Hepatic stellate cell (primary cell): ENCODE measurements around the gene AMBRA1.

ENCODE experiments used
- DNase-seq: peaks from one replicate; pipeline ENCODE4 v3.0.0; 2011; ENCODE audit warnings: low spot score

Gene AMBRA1, protein sequence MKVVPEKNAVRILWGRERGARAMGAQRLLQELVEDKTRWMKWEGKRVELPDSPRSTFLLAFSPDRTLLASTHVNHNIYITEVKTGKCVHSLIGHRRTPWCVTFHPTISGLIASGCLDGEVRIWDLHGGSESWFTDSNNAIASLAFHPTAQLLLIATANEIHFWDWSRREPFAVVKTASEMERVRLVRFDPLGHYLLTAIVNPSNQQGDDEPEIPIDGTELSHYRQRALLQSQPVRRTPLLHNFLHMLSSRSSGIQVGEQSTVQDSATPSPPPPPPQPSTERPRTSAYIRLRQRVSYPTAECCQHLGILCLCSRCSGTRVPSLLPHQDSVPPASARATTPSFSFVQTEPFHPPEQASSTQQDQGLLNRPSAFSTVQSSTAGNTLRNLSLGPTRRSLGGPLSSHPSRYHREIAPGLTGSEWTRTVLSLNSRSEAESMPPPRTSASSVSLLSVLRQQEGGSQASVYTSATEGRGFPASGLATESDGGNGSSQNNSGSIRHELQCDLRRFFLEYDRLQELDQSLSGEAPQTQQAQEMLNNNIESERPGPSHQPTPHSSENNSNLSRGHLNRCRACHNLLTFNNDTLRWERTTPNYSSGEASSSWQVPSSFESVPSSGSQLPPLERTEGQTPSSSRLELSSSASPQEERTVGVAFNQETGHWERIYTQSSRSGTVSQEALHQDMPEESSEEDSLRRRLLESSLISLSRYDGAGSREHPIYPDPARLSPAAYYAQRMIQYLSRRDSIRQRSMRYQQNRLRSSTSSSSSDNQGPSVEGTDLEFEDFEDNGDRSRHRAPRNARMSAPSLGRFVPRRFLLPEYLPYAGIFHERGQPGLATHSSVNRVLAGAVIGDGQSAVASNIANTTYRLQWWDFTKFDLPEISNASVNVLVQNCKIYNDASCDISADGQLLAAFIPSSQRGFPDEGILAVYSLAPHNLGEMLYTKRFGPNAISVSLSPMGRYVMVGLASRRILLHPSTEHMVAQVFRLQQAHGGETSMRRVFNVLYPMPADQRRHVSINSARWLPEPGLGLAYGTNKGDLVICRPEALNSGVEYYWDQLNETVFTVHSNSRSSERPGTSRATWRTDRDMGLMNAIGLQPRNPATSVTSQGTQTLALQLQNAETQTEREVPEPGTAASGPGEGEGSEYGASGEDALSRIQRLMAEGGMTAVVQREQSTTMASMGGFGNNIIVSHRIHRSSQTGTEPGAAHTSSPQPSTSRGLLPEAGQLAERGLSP (N-terminal part only)

DNA sequence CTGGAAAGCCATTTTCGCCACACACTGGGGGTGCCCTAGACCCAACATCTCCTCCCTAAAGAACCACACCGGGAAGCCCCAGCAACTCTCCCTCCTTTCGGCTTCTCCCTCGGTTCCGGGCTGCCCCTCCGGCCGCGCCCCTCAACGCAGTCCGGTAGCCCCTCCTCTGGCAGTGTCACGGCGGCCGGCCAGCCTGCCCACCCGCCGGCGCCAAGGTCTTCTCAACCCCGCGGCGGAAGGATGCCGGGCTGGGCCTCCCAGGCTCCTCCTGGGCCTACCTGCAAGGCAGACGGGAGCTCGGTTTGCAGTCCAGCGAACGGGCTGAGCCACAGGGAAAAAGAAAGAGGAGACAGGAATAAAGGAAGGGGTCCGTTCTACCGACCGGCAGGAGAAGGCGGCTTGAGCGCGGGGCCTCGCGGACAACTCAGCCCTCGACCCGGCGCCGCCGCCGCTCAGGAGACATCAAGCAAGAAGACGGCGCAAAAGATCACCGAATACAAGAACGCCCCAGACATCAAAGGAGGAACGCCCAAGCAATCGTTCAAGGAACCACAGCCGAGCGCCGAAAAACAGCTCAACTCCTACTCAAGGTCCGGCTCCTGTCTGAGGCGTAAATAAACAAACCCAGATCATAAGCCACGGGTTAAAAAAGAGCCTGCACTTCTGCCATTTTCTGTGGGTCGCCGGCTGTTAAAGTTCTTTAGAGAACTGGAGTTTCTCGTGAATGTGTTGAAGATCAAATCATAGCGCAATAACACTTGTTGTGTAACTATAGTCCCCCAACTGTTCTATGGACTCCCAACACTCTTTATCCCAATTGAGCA is at the start of gene AMBRA1:
Gene AMBRA1 (minus strand): TSS at position 474 of the 824 bp plus-strand sequence. CDS start 45,643 bp downstream, outside the sequence.
- peak; percentile 73 for DNase-seq

DNA sequence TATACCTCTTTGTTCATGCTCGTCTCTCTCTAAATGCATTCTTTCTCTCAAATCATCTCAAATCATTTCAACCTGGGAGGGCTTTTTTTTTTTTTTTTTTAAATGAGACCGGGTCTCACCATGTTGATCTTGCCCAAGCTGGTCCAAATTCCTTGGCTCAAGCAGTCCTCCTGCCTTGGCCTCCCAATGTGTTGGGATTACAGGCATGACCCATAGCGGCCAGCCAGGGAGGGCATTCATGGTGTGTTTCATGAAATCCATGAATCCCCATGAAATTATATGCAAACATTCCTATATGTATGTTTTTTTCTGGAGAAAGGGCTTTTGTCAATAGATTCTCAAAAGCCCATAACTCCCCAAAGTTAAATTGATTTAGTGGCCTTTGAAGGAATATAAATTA is 49.7 kb upstream of the AMBRA1 start:
- DNase-seq = no peak

DNA sequence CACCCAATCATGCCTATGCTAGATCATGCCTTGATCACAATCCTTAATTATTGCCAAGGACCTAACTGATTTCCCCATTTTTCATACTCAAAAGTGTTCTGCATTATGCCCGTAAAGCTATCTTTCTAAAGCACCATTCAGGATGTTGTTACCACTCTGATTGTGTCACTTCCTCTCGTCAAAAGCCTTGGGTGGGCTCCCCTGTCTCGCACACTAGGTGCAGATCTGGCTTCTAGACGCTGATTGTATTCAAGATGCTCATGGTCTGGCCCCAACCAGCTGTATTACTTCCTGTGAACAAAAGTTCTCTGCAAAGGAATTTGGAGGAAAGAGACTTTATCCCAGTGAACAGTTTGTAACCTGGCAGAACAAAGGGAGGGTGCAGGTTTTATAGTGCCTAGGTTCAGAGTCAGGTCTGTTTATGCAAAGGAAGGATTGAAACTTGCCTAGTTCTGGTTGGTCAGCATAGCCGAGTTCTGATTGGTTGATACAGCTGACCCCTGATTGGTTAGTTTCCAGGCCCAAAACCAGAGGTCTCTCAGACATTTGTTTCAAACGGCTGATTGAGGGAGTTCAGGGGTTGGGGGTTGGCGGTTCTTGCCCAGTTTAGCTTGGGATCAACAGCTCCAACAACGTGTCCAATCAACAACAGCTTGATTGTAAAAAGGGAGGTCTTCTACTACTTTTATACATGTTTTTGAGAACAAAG is 49.0 kb upstream of the AMBRA1 start:
- DNase-seq = no peak

DNA sequence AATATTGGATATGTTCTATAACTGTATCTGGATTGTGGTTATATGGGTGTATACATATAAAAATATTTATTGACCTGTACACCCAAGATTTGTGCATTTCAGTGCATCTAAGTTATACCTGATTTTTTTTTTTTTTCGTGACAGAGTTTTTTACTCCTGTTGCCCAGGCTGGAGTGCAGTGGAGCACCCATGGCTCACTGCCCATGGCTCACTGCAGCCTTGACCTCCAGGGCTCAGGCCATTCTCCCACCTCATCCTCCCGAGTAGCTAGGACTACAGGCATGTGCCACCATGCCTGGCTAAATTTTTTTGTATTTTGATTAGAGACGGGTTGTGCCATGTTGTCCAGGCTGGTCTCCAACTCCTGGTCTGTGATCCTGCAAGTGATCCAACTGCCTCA is 47.8 kb upstream of the AMBRA1 start:
- no peak for DNase-seq

DNA sequence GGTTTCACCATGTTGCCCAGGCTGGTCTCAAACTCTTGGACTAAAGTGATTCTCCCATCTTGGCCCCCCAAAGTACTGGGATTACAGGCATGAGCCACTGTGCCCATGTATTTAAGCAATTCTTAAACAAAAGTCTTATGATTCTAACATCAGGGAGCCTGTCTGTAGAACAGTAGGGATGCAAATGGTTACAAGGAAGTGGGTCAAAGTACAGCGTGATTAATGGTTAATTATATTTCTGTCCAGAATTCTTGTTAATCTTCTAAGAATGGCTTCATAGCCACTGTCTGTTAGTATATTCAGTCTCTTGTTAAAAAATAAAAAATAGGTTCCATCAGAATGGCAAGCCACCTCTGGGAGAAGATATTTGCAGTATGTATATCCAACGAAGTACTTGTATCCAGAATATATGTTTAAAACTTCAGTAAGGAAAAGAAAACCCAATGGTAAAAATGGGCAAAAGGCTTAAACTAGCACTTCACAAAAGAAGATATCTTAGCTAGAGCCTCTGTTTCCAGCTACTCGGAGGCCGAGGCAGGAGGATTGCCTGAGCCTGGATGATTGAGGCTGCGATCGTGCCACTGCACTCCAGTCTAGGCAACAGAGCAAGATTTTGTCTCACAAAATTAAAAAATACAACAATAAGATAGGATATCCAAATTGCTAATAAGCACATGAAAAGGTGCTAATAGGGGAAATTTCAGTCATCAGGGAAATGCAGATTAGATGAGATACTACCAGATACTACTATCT is 46.4 kb upstream of the AMBRA1 start:
- no peak for DNase-seq

DNA sequence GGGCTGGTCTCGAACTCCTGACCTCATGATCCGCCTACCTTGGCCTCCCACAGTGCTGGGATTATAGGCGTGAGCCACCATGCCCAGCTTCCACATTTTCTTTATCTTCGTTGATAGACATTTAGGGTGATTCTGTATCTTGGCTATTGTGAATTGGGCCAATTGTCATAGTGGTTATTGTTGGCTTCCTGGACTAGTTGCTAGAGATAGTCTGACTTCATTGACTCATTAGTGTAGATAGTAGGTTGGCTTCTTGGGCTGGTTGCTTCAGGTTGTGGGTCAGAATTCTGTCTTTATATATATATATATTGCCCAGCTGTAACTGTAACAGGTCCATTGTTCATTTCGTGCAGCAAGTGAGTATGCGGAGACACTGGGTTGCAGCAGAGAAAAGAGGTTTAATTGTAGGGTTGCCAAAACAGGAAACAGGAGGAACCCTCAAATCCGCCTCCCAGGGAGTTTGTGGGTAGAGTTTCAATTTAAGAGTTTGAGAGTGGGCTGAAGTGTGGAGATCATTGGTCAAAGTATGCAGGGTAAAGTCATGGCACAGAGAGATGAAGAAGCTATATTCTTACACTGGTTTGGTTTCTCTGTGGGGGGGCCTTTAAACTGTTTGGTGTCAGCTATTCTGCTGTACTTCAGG is 45.5 kb upstream of the AMBRA1 start:
- no peak for DNase-seq

DNA sequence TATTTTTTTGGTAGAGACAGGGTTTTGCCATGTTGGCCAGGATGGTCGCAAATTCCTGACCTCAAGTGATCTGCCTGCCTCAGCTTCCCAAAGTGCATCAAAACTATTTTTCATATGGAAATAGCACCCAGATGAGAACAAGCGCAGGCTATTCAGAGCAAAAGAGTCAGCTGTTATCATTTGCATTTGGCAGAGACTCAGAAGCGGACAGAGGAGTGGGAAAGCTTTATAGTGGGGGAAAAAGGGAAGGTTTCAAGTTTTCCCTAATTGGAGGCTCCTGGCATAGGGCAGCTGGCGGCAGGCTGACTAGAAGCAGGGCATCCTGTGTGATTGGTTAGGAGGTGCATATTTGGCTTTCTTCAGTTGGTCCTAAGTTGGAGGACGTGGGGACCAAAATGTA is 43.7 kb upstream of the AMBRA1 start:
- no peak for DNase-seq

DNA sequence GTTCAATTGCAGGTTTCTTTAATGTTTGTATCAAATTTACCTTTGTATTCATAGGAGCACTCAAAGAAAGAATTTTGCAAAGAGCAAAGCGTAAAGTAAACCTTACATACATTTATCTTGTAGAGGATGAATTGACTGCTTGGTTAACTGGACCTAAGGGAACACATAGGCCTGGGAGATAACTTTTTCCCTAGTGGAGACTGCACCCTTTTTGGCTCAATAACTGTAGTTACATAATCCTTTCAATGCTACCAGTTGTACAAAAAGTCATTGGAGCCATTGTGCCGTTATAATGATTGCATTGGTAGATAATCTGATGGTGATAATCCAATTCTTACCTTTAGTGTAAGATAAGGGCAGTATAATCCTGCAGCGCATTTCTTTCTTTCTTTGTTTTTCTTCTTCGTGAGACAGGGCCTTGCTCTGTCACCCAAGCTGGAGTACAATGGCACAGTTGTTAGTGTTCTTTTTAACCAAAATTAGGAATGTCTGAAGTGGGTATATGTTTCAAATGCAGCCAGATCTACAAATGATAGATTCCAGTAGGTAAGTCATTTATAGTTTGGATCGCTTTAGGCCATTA is 41.8 kb upstream of the AMBRA1 start:
- no peak for DNase-seq

DNA sequence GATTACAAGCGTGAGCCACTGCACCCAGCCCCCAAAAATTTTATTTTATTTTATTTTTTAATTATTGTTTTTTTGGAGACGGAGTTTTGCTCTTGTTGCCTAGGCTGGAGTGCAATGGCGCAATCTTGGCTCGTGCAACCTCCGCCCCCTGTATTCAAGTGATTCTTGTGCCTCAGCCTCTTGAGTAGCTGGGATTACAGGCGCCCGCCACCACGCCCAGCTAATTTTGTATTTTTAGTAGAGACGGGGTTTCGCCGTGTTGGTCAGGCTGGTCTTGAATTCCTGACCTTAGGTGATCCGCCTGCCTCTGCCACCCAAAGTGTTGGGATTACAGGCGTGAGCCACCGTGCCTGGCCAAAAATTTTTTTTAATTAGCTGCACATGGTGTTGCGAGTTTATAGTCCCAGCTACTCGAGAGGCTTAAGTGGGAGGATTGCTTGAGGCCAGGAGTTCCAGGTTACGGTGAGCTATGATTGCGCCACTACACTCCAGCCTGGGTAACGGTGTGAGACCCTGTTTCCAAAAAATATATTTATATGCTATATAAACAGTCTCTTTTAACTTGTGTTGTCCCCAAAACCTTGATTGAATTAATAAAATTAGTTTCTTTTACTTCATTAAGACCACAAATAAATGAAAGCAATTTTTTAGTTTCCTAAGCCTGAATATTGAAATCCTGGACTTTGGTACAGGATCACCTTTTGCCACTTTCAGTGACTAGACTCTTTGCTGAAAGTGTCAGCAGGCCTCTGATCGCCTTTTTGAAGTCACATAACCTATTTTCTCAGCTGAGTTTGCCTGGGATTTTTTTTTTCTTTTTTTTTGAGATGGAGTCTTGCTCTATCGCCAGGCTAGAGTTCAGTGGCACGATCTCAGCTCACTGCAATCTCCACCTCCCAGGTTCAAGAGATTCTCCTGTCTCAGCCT is 39.7 kb upstream of the AMBRA1 start:
- no peak for DNase-seq

DNA sequence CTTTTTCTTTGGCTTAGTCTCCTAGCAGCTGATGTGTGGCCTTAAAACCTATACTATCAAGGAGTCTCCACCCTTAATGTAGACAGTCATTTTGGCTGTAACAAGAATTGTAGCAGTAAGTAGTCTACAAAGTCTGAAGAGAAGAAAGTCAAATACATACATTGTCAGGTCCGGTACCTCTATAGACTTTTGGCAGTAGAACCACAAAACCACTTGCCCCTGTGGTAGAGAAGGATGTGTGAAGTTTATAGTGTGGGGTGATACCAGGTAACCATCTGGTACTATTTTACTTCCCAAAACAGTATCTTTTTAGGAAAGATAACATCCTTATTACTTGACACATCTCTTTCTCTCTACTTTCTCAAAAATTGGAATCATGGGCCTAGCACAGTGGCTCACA is 38.7 kb upstream of the AMBRA1 start:
- no peak for DNase-seq

DNA sequence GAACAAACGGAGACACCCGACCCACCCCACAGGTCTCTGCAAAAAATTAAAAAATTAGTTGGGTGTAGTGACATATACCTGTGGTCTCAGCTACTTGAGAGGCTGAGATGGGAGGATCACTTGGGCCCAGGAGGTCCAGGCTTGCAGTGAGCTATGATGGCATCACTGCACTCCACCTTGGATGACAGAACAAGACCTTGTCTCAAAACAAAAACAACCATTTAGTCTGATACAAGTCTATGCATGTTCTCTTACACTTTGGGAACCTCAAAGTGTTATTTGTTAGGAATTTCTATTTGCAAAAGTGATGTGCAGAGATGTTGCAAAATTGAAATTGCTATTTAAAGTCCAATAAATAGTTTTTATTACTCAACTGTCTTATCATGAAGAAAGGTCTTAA is 37.9 kb upstream of the AMBRA1 start:
- no peak for DNase-seq

DNA sequence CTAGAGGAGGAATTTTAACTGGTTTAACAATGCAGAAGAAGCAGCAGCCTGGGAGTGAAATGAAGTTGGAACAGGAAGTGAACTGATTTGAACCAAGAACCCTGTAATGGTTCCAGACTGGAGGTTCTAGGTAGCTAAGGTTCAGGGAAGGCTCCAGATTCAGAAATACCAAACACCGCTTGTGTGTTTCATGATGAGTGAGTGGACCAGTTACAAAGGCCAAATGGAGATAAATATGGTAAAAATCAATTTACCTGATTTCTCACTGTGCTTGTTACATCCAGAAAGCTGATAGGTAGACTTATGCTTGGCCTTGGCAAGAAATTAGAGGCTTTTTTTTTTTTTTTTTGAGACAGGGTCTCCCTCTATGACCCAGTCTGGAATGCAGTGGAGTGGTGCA is 36.4 kb upstream of the AMBRA1 start:
- DNase-seq = no peak

DNA sequence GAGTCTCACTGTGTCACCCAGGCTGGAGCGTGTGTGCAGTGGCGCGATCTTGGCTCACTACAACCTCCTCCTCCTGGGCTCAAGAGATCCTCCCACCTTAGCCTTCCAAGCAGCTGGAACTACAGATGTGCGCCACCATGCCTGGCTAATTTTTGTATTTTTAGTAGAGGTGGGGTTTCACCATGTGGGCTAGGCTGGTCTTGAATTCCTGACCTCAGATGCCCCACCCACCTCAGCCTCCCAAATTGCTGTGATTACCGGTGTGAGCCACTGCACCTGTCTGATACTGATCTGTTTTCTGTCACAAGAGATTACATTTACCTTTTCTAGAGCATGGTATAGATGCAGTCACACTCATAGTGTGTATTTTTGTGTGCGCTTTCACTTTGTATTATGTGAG is 35.1 kb upstream of the AMBRA1 start:
- no peak for DNase-seq

DNA sequence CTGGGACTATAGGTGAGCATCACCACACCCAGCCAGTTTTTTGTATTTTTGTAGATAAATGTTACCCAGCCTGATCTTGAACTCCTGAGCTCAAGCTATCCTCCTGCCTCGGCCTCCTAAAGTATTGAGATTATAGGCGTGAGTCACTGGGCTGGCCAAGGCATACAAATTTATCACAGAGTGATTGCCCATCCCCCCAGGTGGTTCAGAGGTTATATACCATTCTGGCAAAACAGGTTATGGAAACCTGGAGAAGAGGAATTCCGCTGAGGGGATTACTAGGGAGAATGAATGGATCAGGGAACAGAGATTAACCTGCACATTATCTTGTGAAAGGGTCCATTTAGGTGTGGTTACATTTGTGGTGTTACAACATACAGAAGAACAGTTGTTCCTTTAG is 31.6 kb upstream of the AMBRA1 start:
- DNase-seq = no peak

DNA sequence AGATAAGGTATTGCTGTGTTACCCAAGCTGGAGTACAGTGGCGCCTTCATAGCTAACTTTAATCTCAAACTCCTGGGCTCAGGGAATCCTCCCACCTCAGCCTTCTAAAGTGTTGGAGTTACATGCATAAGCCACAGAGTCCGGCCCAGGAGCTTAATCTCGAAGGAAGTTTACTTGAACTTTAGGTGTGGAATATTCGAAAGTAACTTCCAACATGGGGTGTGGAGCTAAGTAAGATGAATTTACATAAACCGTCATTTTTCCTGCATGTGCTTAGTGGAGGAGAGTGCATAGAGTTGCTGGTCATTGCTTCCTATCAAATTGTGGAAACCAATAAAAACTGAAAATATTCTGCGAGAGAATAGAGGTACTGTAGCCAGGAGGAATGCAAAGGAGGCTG is 25.0 kb upstream of the AMBRA1 start:
- DNase-seq = no peak

DNA sequence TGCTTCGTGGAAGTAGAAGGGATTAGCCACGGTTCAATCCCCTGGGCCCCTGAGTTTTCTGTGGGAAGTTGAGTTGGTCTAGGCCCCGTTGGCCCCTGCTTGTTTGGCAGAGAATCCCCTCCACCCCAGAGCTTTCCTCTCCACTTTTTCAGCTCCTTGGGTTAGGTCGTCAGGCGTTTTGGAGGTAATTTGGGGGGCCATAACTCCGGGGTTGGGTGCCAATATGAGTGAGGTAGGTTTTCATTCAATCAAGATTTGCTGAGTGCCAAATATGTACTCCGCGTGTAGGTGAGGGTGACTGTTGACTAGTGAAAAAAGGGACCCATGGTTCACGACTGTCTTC is 24.1 kb upstream of the AMBRA1 start:
- DNase-seq = no peak

DNA sequence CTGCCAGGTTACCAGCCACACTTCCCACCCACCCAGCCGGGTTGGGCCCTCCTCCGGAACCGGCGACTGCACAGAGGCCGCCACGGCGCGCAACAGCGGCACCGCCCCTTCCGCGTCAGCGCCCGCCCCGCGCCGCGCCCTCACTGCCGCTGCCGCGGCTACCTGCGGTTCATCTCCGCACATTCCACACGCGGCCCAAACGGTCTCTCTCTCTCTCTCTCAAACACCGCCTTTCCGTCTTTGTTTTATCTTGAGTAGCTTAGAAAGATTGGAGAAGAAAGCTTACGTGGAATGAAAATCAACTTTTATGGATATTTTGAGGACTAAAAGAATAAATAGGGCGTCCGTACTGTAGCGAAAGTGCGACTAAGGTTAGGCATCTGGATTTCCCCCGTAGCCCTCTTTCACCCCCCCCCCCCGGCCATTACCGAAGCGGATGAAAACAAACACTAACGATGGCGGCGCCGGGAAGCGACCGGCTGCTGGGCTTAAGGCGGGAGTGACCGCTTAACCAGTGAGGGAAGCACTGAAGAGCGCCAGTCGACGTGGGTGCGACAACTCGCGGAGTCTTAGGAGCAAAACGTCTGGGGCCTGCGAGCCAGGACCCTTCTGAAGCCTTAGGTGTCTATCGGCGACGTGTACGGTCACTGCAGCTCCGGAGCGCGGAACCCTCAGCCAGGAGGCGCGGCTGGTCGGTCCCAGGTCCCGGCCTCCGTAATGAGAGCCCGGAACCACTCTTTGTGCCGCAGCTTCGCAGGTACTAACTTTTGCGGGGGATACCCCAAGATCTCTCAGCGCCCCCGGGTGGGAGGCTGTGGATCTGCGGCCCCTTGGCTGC is 23.5 kb upstream of the AMBRA1 start, which contains the start of the genes ATG13 and HARBI1:
Gene ATG13 (plus strand): TSS at position 420 of the 838 bp plus-strand sequence. CDS start 26,739 bp downstream, outside the sequence.
Gene HARBI1 (minus strand): TSS at position 94 of the 838 bp plus-strand sequence. CDS start 990 bp downstream, outside the sequence.
- peak; percentile 92 for DNase-seq
